HepG2 (cell line): ENCODE measurements around the gene CBX2. TPM values are rescaled to one million over a fixed set of nuclear protein-coding genes. Genes with fewer than 3 reads are reported as not detected.

Experiments
- ADNP ChIP-seq: sonication (generic); formaldehyde crosslinking; IDR thresholded peaks from 2 replicates; pipeline ENCODE4 v1.4.0; 2020; ENCODE audit warnings: missing genetic modification reagents
- EHMT2 ChIP-seq: fragments of 200-600 bp; sonication (generic); IDR thresholded peaks from 2 replicates; pipeline ENCODE4 v1.7.0; 2017; ENCODE audit warnings: antibody characterized with exemption, low read depth, low read length, borderline replicate concordance
- FLYWCH1 ChIP-seq: sonication (generic); formaldehyde crosslinking; IDR thresholded peaks from 2 replicates; pipeline ENCODE4 v1.8.1; 2023; ENCODE audit warnings: mild to moderate bottlenecking, missing genetic modification reagents
- ONECUT2 ChIP-seq: sonication (generic); formaldehyde crosslinking; IDR thresholded peaks from 2 replicates; pipeline ENCODE4 v1.4.0; 2020; ENCODE audit warnings: missing genetic modification reagents
- REPIN1 ChIP-seq: sonication (generic); formaldehyde crosslinking; IDR thresholded peaks from 2 replicates; pipeline ENCODE4 v1.8.0; 2022; ENCODE audit warnings: missing genetic modification reagents, low read depth, mild to moderate bottlenecking, borderline replicate concordance
- SIX1 ChIP-seq: sonication (generic); formaldehyde crosslinking; IDR thresholded peaks from 2 replicates; pipeline ENCODE4 v1.4.0; 2020; ENCODE audit warnings: missing genetic modification reagents, borderline replicate concordance
- SIX4 ChIP-seq: sonication (generic); formaldehyde crosslinking; IDR thresholded peaks from 2 replicates; pipeline ENCODE4 v1.4.0; 2020; ENCODE audit warnings: missing genetic modification reagents
- TCF7 ChIP-seq: sonication (generic); IDR thresholded peaks from 2 replicates; pipeline ENCODE4 v1.6.1; 2016; ENCODE audit warnings: antibody characterized with exemption, low read depth
- ZIK1 ChIP-seq: sonication (generic); formaldehyde crosslinking; IDR thresholded peaks from 2 replicates; pipeline ENCODE4 v1.5.0; 2020; ENCODE audit warnings: mild to moderate bottlenecking, low read depth, missing genetic modification reagents, borderline replicate concordance
- ZNF143 ChIP-seq: sonication (generic); formaldehyde crosslinking; IDR thresholded peaks from 2 replicates; pipeline ENCODE4 v1.4.0; 2020; ENCODE audit warnings: missing genetic modification reagents
- ZNF17 ChIP-seq: sonication (generic); formaldehyde crosslinking; IDR thresholded peaks from 2 replicates; pipeline ENCODE4 v1.5.0; 2020; ENCODE audit warnings: mild to moderate bottlenecking, missing genetic modification reagents
- polyA plus RNA-seq, 8 experiments: library from polyadenylated mRNA; depleted of rRNA in 3 of 8; stranded (reverse) in 7 of 8; unstranded in 1 of 8; fragments of >200 nt; fragmentation: Illumina TruSeq in 4 of 8; extraction: Trizol in 4 of 8; gene quantifications; 2 replicates each; pipeline versions ENCODE4 v1.2.1 to v1.2.3, GENCODE V29; 2011 to 2016; ENCODE audit warnings: low read depth in 4 of 8, missing spikeins in 1 of 8, mixed read lengths in 1 of 8; ENCODE audit not compliant: insufficient read depth in 1 of 8
- total RNA-seq, 5 experiments: library from RNA; depleted of rRNA; stranded (reverse); fragments of >200 nt; fragmentation: Illumina TruSeq; extraction: Trizol; gene quantifications; 2 replicates each; pipeline ENCODE4 v1.2.3, GENCODE V29; 2016; ENCODE audit warnings: low read depth in 1 of 5
- TF ChIP-seq, protein P1 (sequence below): sonication (generic); formaldehyde crosslinking; conservative IDR thresholded peaks from 2 replicates; pipeline ENCODE4 v1.4.0; 2020; ENCODE audit warnings: missing genetic modification reagents
- TF ChIP-seq, protein P2 (sequence below): sonication (generic); formaldehyde crosslinking; IDR thresholded peaks from 2 replicates; pipeline ENCODE4 v1.8.1; 2023; ENCODE audit warnings: missing genetic modification reagents, mild to moderate bottlenecking, borderline replicate concordance
- TF ChIP-seq, protein P3 (sequence below): sonication (generic); formaldehyde crosslinking; IDR thresholded peaks from 2 replicates; pipeline ENCODE4 v1.8.1; 2023; ENCODE audit warnings: mild to moderate bottlenecking, missing genetic modification reagents
- TF ChIP-seq, protein P4 (sequence below): sonication (generic); formaldehyde crosslinking; IDR thresholded peaks from 2 replicates; pipeline ENCODE4 v1.4.0; 2020; ENCODE audit warnings: missing genetic modification reagents
- TF ChIP-seq, protein P5 (sequence below): sonication (generic); formaldehyde crosslinking; IDR thresholded peaks from 2 replicates; pipeline ENCODE4 v1.5.1; 2020; ENCODE audit warnings: mild to moderate bottlenecking, missing genetic modification reagents, moderate library complexity
- TF ChIP-seq, protein P6 (sequence below): sonication (generic); formaldehyde crosslinking; IDR thresholded peaks from 2 replicates; pipeline ENCODE4 v1.8.1; 2023; ENCODE audit warnings: mild to moderate bottlenecking, moderate library complexity, missing genetic modification reagents

CBX2 gene
- total and polyA plus RNA-seq, 2 of the 13 experiments (the other 11 are each of a cell fraction or from before 2014, with no cell fraction given), result 14.5 to 31.1 TPM

DNA sequence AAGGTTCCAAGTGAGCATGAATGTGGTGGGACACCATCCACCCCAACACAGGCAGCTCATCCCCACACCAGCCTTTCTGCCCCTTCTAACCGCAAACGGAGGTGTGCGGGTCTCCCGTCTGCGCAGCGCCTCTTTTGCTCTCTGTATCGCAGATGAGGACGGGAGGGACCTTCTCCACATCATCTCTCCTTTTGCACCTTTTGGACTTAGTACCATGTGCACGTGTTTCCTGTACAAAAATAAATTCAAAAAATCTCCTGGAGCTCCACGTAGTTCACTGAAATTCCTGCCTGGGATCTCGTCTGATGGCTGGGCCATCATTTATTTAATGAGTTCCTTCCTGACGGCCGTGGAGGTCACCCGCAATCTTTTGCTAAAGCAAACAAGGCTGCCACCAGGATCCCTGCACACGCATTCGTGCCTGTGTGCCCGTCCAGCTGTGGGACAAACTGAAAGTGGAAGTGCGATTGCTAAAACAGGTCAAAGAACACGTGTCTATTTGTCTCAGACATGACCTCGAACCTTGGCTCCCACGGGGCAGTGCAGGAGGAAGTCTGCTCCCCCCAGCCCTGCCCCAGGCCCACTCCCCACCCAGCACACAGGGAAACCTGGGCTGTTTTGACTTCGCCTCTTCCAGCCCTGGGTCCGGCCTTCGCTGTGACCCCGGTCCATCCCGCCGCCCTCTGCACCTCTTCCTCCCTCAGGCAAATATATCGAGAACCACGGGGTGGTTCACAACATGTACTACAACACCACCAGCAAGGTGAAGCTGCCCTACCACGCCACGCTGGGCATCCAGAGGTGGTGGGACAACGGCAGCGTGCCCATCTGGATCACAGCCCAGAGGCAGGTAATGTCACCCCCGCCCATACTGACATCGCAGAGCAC lies 44.9 kb upstream of the CBX2 start (continued):
- TF ChIP-seq, protein P1, sequence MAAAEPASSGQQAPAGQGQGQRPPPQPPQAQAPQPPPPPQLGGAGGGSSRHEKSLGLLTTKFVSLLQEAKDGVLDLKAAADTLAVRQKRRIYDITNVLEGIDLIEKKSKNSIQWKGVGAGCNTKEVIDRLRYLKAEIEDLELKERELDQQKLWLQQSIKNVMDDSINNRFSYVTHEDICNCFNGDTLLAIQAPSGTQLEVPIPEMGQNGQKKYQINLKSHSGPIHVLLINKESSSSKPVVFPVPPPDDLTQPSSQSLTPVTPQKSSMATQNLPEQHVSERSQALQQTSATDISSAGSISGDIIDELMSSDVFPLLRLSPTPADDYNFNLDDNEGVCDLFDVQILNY (CRISPR knock-in tag), result no peak
- TF ChIP-seq FLYWCH1, result no peak
- TF ChIP-seq ZIK1 (CRISPR knock-in tag), result no peak
- no peak for TF ChIP-seq ADNP (CRISPR knock-in tag)
- no peak for TF ChIP-seq SIX4 (CRISPR knock-in tag)
- no peak for TF ChIP-seq TCF7
- no peak for TF ChIP-seq SIX1 (CRISPR knock-in tag)
- TF ChIP-seq ONECUT2, result no peak
- TF ChIP-seq EHMT2, result no peak
- TF ChIP-seq, protein P2, sequence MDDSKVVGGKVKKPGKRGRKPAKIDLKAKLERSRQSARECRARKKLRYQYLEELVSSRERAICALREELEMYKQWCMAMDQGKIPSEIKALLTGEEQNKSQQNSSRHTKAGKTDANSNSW (CRISPR knock-in tag), result no peak
- TF ChIP-seq REPIN1, result peak; percentile 62; the same call in 1 of the 2 replicates
- TF ChIP-seq, protein P3, sequence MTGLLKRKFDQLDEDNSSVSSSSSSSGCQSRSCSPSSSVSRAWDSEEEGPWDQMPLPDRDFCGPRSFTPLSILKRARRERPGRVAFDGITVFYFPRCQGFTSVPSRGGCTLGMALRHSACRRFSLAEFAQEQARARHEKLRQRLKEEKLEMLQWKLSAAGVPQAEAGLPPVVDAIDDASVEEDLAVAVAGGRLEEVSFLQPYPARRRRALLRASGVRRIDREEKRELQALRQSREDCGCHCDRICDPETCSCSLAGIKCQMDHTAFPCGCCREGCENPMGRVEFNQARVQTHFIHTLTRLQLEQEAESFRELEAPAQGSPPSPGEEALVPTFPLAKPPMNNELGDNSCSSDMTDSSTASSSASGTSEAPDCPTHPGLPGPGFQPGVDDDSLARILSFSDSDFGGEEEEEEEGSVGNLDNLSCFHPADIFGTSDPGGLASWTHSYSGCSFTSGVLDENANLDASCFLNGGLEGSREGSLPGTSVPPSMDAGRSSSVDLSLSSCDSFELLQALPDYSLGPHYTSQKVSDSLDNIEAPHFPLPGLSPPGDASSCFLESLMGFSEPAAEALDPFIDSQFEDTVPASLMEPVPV (CRISPR knock-in tag), result no peak
- TF ChIP-seq, protein P4, sequence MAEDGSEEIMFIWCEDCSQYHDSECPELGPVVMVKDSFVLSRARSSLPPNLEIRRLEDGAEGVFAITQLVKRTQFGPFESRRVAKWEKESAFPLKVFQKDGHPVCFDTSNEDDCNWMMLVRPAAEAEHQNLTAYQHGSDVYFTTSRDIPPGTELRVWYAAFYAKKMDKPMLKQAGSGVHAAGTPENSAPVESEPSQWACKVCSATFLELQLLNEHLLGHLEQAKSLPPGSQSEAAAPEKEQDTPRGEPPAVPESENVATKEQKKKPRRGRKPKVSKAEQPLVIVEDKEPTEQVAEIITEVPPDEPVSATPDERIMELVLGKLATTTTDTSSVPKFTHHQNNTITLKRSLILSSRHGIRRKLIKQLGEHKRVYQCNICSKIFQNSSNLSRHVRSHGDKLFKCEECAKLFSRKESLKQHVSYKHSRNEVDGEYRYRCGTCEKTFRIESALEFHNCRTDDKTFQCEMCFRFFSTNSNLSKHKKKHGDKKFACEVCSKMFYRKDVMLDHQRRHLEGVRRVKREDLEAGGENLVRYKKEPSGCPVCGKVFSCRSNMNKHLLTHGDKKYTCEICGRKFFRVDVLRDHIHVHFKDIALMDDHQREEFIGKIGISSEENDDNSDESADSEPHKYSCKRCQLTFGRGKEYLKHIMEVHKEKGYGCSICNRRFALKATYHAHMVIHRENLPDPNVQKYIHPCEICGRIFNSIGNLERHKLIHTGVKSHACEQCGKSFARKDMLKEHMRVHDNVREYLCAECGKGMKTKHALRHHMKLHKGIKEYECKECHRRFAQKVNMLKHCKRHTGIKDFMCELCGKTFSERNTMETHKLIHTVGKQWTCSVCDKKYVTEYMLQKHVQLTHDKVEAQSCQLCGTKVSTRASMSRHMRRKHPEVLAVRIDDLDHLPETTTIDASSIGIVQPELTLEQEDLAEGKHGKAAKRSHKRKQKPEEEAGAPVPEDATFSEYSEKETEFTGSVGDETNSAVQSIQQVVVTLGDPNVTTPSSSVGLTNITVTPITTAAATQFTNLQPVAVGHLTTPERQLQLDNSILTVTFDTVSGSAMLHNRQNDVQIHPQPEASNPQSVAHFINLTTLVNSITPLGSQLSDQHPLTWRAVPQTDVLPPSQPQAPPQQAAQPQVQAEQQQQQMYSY (CRISPR knock-in tag), result no peak
- TF ChIP-seq, protein P5, sequence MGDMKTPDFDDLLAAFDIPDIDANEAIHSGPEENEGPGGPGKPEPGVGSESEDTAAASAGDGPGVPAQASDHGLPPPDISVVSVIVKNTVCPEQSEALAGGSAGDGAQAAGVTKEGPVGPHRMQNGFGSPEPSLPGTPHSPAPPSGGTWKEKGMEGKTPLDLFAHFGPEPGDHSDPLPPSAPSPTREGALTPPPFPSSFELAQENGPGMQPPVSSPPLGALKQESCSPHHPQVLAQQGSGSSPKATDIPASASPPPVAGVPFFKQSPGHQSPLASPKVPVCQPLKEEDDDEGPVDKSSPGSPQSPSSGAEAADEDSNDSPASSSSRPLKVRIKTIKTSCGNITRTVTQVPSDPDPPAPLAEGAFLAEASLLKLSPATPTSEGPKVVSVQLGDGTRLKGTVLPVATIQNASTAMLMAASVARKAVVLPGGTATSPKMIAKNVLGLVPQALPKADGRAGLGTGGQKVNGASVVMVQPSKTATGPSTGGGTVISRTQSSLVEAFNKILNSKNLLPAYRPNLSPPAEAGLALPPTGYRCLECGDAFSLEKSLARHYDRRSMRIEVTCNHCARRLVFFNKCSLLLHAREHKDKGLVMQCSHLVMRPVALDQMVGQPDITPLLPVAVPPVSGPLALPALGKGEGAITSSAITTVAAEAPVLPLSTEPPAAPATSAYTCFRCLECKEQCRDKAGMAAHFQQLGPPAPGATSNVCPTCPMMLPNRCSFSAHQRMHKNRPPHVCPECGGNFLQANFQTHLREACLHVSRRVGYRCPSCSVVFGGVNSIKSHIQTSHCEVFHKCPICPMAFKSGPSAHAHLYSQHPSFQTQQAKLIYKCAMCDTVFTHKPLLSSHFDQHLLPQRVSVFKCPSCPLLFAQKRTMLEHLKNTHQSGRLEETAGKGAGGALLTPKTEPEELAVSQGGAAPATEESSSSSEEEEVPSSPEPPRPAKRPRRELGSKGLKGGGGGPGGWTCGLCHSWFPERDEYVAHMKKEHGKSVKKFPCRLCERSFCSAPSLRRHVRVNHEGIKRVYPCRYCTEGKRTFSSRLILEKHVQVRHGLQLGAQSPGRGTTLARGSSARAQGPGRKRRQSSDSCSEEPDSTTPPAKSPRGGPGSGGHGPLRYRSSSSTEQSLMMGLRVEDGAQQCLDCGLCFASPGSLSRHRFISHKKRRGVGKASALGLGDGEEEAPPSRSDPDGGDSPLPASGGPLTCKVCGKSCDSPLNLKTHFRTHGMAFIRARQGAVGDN (CRISPR knock-in tag), result peak; percentile 97
- TF ChIP-seq, protein P6, sequence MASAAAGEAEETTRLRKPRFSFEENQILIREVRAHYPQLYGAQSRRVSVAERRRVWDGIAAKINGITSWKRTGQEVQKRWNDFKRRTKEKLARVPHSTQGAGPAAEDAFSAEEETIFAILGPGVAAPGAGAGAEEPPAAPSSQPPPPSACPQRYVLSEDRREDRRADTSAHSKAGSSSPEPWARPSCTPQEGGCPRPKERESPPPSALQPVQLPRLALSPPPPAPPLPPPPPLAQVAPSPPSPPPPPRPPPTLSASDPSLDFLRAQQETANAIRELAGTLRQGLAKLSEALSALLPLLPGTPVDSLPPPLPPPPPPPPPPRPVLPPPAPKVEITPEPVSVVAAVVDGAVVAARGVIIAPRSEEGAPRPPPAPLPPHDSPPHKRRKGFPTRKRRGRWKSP (CRISPR knock-in tag), result no peak
- no peak for TF ChIP-seq ZNF143
- TF ChIP-seq ZNF17 (CRISPR knock-in tag), result no peak
